ENCODE measurements around the gene KIF16B.

- TF ChIP-seq CTCF (IDR thresholded peaks at IDR 0.05; ENCODE audit: borderline replicate concordance, extremely low read depth, low read length, poor library complexity, severe bottlenecking) (no peak), EZH2 (IDR thresholded peaks at IDR 0.05; ENCODE audit: borderline replicate concordance, low read depth, low read length, severe bottlenecking) (no peak)
These were observed 87.8 kb downstream of the KIF16B start for GRCh38 chr20:16485401-16485800.

Data from DND-41 (cell line).